Activated CD4-positive, CD25-positive, alpha-beta regulatory T cell treated with anti-CD3 and anti-CD28 coated beads, Interleukin-2, amount 50 U/mL, for 24 hours (primary cell): Measurements from ENCODE around the gene DEGS1.
"Not testable (repeated sequence)": the region's sequence is repeated elsewhere in the genome, so short reads cannot be mapped to it uniquely, and the experiment has no call there.

Experiments used
- ATAC-seq, 2 donors: fragments of 150-1000 bp; cut with Tn5 transposase; one replicate each; pipeline ENCODE4 v1.10.0; 2021; ENCODE audit warnings: mild to moderate bottlenecking in 1 of 2, moderate library complexity in 1 of 2

Gene DEGS1

DNA sequence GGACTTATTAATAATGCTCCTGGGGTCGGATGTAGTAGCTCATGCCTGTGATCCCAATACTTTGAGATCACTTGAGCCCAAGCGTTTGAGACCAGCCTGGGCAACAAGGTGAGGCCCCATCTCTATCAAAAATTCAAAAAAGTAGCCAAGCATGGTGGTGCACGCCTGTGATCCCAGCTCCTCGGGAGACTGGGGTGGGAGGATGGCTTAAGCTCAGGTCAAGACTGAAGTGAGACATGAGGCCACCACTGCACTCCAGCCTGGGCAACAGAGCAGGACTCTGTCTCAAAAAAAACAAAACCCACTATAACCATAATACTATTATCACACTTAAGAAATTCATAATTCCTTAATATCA is 1.6 kb upstream of the DEGS1 start:
- ATAC-seq: no peak

DNA sequence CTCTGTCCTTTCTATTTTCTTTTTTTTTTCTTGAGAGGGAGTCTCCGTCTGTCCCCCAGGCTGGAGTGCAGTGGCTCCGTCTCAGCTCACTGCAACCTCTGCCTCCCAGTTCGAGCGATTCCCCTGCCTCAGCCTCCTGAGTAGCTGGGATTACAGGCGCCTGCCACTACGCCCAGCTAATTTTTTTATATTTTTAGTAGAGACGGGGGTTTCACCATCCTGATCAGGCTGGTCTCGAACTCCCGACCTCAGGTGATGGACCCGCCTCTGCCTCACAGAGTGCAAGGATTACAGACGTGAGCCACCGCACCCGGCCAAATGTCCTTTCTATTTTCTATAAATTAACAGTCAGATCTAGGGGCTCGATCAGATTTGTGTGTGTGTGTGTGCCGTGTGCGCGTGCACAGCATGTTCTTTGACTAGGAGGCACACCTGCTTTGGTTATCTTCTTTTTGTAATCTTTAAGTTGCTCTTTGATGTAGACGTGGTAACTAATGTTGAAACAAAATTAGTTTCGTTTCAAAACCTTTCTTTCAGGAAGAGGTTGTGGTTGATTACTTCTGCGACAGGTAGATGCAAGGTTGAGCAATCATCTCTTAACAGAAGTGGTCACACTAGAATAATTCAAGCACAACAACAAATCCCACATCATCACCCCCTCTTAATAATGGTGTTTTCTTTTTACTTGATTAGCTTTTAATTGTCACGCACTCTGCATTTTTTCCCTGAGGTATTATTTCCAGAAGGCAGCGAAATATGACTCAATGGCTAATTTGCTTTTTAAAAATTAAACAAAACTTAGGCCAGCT is 779 bp upstream of the DEGS1 start:
- peak; percentile 66 to 67 for ATAC-seq

- peak; percentile 27 to 40 for ATAC-seq
Observed at GRCh38 chr1:224183591-224184312, 712 bp downstream of the DEGS1 start.

DNA sequence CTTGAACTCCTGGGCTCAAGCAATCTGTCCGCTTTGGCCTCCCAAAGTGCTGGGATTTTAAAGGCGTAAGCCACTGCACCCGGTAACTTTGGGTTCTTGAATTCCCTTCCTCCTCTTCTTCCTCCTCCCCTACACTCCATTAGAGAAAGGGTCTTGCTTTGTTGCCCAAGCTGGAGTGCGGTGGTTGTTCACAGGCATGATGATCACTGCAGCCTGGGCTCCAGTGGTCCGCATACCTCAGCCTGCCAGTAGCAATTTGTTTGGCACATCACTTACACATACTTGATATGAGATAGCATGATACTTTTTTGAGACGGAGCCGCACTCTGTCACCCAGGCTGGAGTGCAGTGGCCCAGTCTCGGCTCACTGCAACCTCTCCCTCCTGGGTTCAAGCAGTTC is 2.2 kb downstream of the DEGS1 start:
- ATAC-seq: no peak

DNA sequence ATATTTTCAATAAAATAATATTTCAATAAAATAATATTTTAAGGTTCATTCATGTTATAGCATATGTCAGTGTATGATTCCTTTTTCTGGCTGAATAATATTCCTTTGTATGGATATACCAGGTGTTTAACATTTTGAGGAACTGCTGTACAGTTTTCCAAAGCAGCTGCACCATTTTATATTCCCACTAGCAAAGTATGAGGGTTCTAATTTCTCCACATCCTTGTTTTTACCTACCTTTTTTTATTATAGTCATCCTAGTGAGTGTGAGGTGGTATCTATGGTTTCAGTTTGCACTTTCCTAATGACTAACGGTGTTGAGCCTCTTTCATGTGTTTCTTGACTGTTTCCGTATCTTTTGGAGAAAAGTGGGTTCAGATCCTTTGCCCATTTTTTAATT is 5.2 kb downstream of the DEGS1 start:
- peak in 1 of 2 donors; percentile 41 for ATAC-seq

DNA sequence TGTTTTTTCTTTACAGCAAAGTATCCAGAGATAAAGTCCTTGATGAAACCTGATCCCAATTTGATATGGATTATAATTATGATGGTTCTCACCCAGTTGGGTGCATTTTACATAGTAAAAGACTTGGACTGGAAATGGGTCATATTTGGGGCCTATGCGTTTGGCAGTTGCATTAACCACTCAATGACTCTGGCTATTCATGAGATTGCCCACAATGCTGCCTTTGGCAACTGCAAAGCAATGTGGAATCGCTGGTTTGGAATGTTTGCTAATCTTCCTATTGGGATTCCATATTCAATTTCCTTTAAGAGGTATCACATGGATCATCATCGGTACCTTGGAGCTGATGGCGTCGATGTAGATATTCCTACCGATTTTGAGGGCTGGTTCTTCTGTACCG is 6.5 kb downstream of the DEGS1 start:
- ATAC-seq: no peak

DNA sequence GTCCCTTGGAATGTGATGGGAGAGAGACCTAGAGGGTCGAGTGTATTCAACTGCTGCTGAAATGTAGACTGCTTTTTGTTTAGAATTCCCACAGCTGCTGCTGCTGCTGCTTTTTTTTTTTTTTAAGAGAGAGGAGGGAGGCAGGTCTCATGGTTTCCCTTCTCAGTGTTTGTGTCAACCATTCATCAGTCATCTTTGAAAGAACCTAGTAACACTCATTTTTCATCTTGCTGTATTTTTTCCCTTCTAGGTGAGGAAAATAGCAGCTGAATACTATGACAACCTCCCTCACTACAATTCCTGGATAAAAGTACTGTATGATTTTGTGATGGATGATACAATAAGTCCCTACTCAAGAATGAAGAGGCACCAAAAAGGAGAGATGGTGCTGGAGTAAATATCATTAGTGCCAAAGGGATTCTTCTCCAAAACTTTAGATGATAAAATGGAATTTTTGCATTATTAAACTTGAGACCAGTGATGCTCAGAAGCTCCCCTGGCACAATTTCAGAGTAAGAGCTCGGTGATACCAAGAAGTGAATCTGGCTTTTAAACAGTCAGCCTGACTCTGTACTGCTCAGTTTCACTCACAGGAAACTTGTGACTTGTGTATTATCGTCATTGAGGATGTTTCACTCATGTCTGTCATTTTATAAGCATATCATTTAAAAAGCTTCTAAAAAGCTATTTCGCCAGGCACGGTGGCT is 9.2 kb downstream of the DEGS1 start:
- ATAC-seq: peak; percentile 85 to 86

GRCh38 chr1:224193319-224193966 is 10.4 kb downstream of the DEGS1 start:
- peak; percentile 46 to 60 for ATAC-seq

GRCh38 chr1:224196813-224197600 is 14.0 kb downstream of the DEGS1 start:
- ATAC-seq: no peak

GRCh38 chr1:224198572-224198971 is 15.5 kb downstream of the DEGS1 start:
- ATAC-seq: no peak

- no peak for ATAC-seq
Observed at GRCh38 chr1:224199679-224200078, 16.6 kb downstream of the DEGS1 start.

DNA sequence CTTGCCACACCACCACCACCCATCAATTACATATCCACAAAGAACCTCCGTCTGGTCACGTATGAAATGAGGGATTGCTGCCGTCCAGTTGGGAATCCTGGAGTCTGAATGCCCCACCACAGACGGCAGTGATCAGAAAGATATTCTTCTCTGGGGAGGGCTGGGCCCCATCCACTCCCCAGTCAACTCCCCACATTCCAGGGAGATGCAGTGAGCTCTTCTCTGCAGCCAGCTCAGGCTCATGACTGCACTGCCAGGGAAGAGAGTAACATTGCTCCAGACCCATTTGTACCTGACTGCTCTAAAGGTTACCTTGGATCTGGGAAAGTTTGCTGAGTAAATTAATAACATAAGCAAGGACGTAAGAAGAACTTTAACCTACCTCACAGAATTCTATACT is 18.3 kb downstream of the DEGS1 start:
- ATAC-seq: no peak

DNA sequence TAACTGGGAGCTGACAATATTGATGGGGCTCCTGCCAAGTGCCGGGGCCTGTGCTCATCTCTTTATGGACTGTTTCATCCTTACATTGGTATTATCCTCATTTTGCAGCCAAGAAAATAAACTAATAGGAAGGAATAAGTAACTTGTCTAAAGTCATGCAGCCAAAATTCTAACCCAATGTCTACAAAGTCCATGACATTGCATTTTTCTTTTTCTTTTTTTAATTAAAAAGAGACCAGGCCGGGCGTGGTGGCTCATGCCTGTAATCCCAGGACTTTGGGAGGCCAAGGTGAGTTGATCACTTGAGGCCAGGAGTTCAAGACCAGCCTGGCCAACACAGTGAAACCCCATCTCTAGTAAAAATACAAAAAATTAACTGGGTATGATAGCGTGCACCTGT is 18.8 kb downstream of the DEGS1 start:
- no peak for ATAC-seq

GRCh38 chr1:224203243-224204016 is 20.4 kb downstream of the DEGS1 start:
- ATAC-seq: no peak

DNA sequence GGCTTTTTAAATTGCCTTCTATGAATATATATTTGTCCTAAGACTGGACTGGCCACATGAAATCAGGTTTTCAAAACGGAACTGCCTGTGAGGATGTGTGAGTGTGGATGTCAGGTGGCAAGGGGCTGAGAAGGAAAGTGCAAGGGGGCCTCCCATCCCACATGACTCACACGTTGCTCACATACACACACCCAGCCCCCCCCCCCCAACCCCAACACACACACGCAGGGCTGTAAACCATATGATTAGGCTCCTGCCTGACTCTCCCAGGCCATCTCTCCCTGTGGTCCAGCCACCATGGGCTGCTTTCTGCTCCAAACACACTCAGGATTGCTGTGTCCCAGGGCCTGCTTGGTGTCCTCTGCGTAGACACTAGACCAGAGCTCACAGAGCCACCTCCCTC is 22.4 kb downstream of the DEGS1 start:
- peak; percentile 83 to 86 for ATAC-seq

DNA sequence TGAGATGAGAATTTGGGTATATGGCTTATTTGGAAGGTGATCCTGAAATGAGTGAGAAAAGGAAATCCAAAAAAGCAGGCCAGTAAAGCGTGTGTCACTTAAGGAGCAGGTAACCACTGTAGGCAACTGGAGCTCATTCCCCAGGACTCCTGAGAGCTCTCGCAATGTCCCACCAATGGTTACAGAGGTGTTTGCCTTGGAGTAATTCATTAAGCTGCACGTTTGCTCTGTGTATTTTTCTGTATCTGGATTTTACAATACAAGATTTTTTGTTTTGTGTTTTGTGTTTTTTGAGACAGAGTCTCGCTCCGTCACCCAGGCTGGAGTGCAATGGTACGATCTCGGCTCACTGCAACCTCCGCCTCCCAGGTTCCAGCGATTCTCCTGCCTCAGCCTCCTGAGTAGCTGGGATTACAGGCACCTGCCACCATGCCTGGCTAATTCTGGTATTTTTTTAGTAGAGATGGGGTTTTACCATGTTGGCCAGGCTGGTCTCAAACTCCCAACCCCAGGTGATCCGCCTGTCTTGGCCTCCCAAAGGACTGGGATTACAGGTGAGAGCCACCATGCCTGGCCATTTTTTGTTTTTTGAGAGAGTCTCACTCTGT is 23.0 kb downstream of the DEGS1 start:
- ATAC-seq: not testable (repeated sequence)

DNA sequence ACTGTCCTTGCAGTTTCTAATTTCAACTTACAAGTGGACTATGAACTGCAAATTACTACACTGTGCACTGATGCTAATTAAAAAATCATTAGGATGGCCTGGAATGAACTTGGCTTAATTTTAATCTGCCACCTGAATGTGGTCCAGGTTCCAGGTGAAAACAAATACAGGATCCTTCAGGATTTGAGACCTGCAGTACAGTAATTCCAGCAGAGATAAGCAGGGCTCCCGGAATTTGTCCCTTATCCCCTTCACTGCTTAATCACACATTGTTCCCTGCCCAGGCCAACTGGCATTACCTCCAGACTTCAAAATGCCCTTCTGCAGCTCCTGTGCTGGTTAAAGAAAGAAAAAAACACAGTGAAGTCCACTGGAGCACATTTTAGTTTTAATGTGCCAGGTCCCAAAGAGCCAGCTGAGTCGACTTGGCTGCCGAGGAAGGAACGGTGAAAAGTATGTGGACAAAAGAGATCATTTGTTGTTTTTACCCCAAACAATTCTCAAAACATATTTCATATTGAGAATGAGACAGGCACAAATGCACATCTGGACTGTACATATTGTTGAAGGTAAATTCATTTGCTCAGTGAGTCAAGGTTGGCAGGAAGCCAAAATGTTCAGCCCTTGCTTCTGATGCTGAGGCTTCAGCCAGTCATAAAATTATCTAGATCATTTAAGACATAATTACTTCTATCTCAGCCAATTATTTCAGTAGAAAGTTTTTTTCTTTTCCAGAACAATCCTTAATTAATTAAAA is 28.3 kb downstream of the DEGS1 start:
- ATAC-seq: no peak

DNA sequence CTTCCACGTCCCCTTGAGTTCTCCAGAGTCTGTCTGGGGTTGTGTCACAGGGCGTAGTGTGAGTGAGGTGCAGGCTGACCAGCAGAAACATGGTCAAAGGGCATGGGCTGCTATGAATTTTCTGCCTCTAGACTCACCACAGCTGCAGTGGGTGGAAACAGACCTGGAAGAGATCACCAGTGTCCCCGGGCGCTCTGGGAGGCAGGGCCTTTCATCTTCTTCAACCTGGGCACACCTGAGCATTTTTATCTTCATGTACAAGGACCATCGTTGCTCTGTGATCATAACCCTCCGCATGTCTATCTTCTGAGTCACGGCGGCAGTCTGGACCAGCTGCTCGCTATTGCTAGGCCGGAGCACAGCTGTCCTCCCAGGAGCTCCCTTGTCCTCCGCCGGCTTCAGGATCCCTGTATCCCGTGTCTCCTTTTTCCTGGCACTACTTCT is 29.6 kb downstream of the DEGS1 start:
- no peak for ATAC-seq

DNA sequence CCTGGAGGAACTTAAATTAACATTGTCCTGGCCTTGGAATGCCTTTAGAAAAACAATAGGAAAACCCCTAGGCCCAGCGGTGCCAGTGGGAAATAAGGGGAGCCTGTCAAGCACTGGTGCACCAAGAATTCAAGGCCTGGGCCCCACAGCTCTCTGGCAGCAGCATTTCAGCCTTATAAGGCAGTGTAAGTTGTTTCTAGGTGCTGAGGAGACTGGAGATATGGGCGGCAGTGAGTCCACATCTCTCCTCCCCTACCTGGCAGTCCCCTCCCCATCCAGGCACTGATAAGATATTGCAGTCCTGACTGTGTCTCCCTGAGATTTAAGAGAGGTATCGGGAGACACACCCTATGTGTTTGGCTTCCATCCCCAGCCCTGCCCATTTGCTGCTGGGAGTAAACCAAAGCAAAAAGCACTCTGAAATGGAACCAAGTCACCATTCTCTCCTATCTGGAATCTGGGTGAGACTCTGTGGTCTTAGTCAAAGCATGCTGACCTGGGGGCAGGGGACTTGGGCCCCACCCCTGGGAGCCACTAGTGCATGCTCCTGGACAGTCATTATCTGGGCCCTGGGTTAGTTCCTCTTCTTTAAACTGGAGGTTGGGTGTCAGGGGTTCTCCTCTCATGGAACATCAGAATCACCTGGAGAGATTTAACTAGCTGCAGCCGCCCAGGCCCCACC is 30.5 kb downstream of the DEGS1 start:
- ATAC-seq: peak in 1 of 2 donors; percentile 30

DNA sequence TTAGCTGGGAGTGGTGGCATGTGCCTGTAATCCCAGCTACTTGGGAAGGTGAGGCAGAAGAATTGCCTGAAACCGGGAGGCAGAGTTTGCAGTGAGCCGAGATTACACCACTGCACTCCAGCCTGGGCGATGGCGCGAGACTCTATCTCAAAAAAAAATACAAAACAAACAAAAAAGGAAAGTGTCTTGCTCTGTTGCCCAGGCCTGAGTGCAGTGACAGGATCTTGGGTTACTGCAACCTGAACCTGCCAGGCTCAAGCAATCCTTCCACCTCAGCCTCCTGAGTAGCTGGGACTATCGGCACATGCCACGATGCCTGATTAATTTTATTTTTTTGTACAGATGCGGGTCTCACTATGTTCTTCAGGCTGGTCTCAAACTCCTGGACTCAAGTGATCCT is 33.3 kb downstream of the DEGS1 start:
- no peak for ATAC-seq
